H1 (cell line): ENCODE results near the gene GREB1L. TPM values are rescaled to one million over a fixed set of nuclear protein-coding genes. Genes with fewer than 3 reads are reported as not detected.

Source experiments
- CTCF ChIA-PET: fragments of 300-600 bp; sonication (Branson Sonifier 250); formaldehyde crosslinking; loops from one replicate; lab custom pipeline; 2021; ENCODE audit not compliant: partially characterized antibody; lab: Charles Lee
- POLR2A ChIA-PET: fragments of 300-600 bp; sonication (Branson Sonifier 250); formaldehyde crosslinking; loops from one replicate; lab custom pipeline; 2021; ENCODE audit warnings: inconsistent platforms; ENCODE audit not compliant: partially characterized antibody; lab: Charles Lee
- DNase-seq, 2 experiments: peaks; one replicate each; pipeline versions ENCODE4 v3.0.0 to v3.0.0-alpha.2; 2010 to 2022; ENCODE audit warnings: low spot score in 2 of 2, low read depth in 1 of 2, mixed read lengths in 1 of 2
- FAIRE-seq: peaks from 2 replicates; lab custom pipeline; 2011; peaks lifted over from hg19 to GRCh38; lab: Jason Lieb, UNC
- H2AFZ ChIP-seq: 2 replicates; pipeline ENCODE4 v1.8.1; 2012; ENCODE audit warnings: low read length, inconsistent platforms
- H2AK5ac ChIP-seq: 2 replicates; pipeline ENCODE4 v1.6.1; 2013; ENCODE audit warnings: low read depth, low read length
- H2BK120ac ChIP-seq: replicated peaks from 2 replicates; pipeline ENCODE3; 2013; ENCODE audit warnings: low read depth, low read length, inconsistent platforms
- H2BK12ac ChIP-seq: 2 replicates; pipeline ENCODE4 v1.6.1; 2013; ENCODE audit warnings: low read depth, low read length
- H2BK15ac ChIP-seq: 2 replicates; pipeline ENCODE4 v1.6.1; 2013; ENCODE audit warnings: low read length
- H2BK20ac ChIP-seq: 2 replicates; pipeline ENCODE4 v1.6.1; 2013; ENCODE audit warnings: low read length
- H2BK5ac ChIP-seq: 2 replicates; pipeline ENCODE4 v1.6.1; 2013; ENCODE audit warnings: low read depth, low read length
- H3K14ac ChIP-seq: 2 replicates; pipeline ENCODE4 v1.6.1; 2013; ENCODE audit warnings: inconsistent platforms; ENCODE audit not compliant: insufficient read length
- H3K18ac ChIP-seq: 2 replicates; pipeline ENCODE4 v1.6.1; 2013; ENCODE audit warnings: low read length; ENCODE audit errors: extremely low read depth
- H3K23ac ChIP-seq: 2 replicates; pipeline ENCODE4 v1.6.1; 2013; ENCODE audit warnings: inconsistent platforms; ENCODE audit not compliant: insufficient read length
- H3K23me2 ChIP-seq: 2 replicates; pipeline ENCODE4 v1.6.1; 2013; ENCODE audit warnings: low read depth, low read length
- H3K27ac ChIP-seq: 2 replicates; pipeline ENCODE4 v1.6.1; 2011; ENCODE audit warnings: low read depth, low read length, inconsistent platforms
- H3K27me3 ChIP-seq, 4 experiments: replicated peaks in 1 of 4; 1 replicate in 1 of 4; 2 replicates in 3 of 4; pipeline versions ENCODE4 v1.6.1 to v1.8.1; 2011 to 2013; ENCODE audit warnings: low read length in 3 of 4, mild to moderate bottlenecking in 3 of 4, inconsistent platforms in 2 of 4, mixed read lengths in 2 of 4, moderate library complexity in 1 of 4; ENCODE audit not compliant: control insufficient read depth in 3 of 4, insufficient read depth in 3 of 4; ENCODE audit errors: extremely low read depth in 1 of 4
- H3K36me3 ChIP-seq, 4 experiments: 2 replicates each; pipeline versions ENCODE4 v1.6.1 to v1.8.1; 2011 to 2013; ENCODE audit warnings: mild to moderate bottlenecking in 4 of 4, low read length in 3 of 4, moderate library complexity in 2 of 4, control low read depth in 1 of 4, inconsistent platforms in 1 of 4; ENCODE audit not compliant: insufficient read depth in 4 of 4, control insufficient read depth in 2 of 4
- H3K4ac ChIP-seq: replicated peaks from 2 replicates; pipeline ENCODE3; 2013; ENCODE audit warnings: low read length, low read depth, mixed read lengths, inconsistent platforms; ENCODE audit not compliant: insufficient read length
- H3K4me1 ChIP-seq, 4 experiments: replicated peaks in 1 of 4; 1 replicate in 1 of 4; 2 replicates in 3 of 4; pipeline versions ENCODE4 v1.6.1 to v1.8.1; 2011 to 2013; ENCODE audit warnings: low read length in 3 of 4, inconsistent platforms in 2 of 4, mixed read lengths in 1 of 4; ENCODE audit not compliant: insufficient read depth in 4 of 4, control insufficient read depth in 3 of 4
- H3K4me2 ChIP-seq, 2 experiments: 2 replicates each; pipeline versions ENCODE4 v1.6.1 to v1.8.1; 2011 to 2013; ENCODE audit warnings: low read depth in 2 of 2, low read length in 2 of 2, control low read depth in 1 of 2, inconsistent platforms in 1 of 2, mild to moderate bottlenecking in 1 of 2; ENCODE audit not compliant: insufficient read depth in 1 of 2
- H3K4me3 ChIP-seq, 4 experiments: fragments of 200-600, 300-600 bp in 1 of 4; sonication (generic), shearing (Covaris generic), sonication (Bioruptor Twin) in 1 of 4; 2 replicates each; pipeline versions ENCODE4 v1.5.1 to v1.8.1; 2011 to 2016; ENCODE audit warnings: low read length in 4 of 4, low read depth in 3 of 4, control low read depth in 2 of 4, inconsistent platforms in 2 of 4, mild to moderate bottlenecking in 2 of 4, mixed read lengths in 1 of 4, moderate library complexity in 1 of 4; ENCODE audit not compliant: insufficient read depth in 2 of 4; ENCODE audit errors: extremely low read depth in 1 of 4
- H3K56ac ChIP-seq: replicated peaks from 2 replicates; pipeline ENCODE3; 2013; ENCODE audit warnings: low read depth, mild to moderate bottlenecking, mixed read lengths, low read length, inconsistent platforms; ENCODE audit not compliant: insufficient read length
- H3K79me1 ChIP-seq: 2 replicates; pipeline ENCODE4 v1.6.1; 2013; ENCODE audit warnings: low read depth, low read length, control low read depth
- H3K79me2 ChIP-seq, 2 experiments: 2 replicates each; pipeline versions ENCODE4 v1.6.1 to v1.8.1; 2012 to 2013; ENCODE audit warnings: low read length in 2 of 2, mild to moderate bottlenecking in 2 of 2, inconsistent platforms in 1 of 2; ENCODE audit not compliant: insufficient read depth in 2 of 2, control insufficient read depth in 1 of 2
- H3K9ac ChIP-seq, 4 experiments: replicated peaks in 1 of 4; 1 replicate in 1 of 4; 2 replicates in 3 of 4; pipeline versions ENCODE4 v1.6.1 to v1.8.1; 2011 to 2013; ENCODE audit warnings: low read depth in 3 of 4, low read length in 3 of 4, control low read depth in 2 of 4, mild to moderate bottlenecking in 2 of 4, moderate library complexity in 2 of 4, inconsistent platforms in 1 of 4; ENCODE audit errors: extremely low read depth in 1 of 4
- H3K9me3 ChIP-seq, 2 experiments: 2 replicates each; pipeline versions ENCODE4 v1.6.1 to v1.8.1; 2012 to 2013; ENCODE audit warnings: mild to moderate bottlenecking in 2 of 2, moderate library complexity in 2 of 2, control low read depth in 1 of 2, inconsistent platforms in 1 of 2, low read depth in 1 of 2, low read length in 1 of 2, mixed read lengths in 1 of 2; ENCODE audit not compliant: insufficient read depth in 2 of 2
- H4K20me1 ChIP-seq, 2 experiments: replicated peaks in 1 of 2; 2 replicates each; pipeline versions ENCODE3 to v1.8.1; 2011 to 2013; ENCODE audit warnings: inconsistent platforms in 2 of 2, low read length in 2 of 2, mild to moderate bottlenecking in 1 of 2; ENCODE audit not compliant: insufficient read depth in 2 of 2, control insufficient read depth in 1 of 2
- H4K5ac ChIP-seq: 2 replicates; pipeline ENCODE4 v1.6.1; 2013; ENCODE audit warnings: low read length, low read depth, mixed read lengths, inconsistent platforms; ENCODE audit not compliant: insufficient read length
- H4K8ac ChIP-seq: 2 replicates; pipeline ENCODE4 v1.8.0; 2013; ENCODE audit warnings: mild to moderate bottlenecking, moderate library complexity, low read length, inconsistent platforms; ENCODE audit not compliant: insufficient read depth; ENCODE audit errors: extremely low read depth
- H4K91ac ChIP-seq: replicated peaks from 2 replicates; pipeline ENCODE3; 2013; ENCODE audit warnings: low read length, mixed read lengths, inconsistent platforms; ENCODE audit not compliant: insufficient read length
- RBBP5 ChIP-seq: IDR thresholded peaks from 2 replicates; pipeline ENCODE4 v1.7.1; 2012; ENCODE audit warnings: low read depth, mild to moderate bottlenecking, inconsistent platforms, low read length, moderate library complexity, borderline replicate concordance
- SAP30 ChIP-seq: fragments of 300-600 bp; sonication (generic); IDR thresholded peaks from 2 replicates; pipeline ENCODE4 v1.7.1; 2012; ENCODE audit warnings: low read length, moderate library complexity, mild to moderate bottlenecking, inconsistent platforms; ENCODE audit not compliant: insufficient read depth, insufficient replicate concordance
- YY1 ChIP-seq: IDR thresholded peaks from 2 replicates; pipeline ENCODE4 v1.6.1; 2011; ENCODE audit warnings: low read depth, mild to moderate bottlenecking, low read length
- WGBS, 2 experiments: shearing (Covaris generic) in 1 of 2; methylation state at CpG; one replicate each; pipeline versions ENCODE4 v1.1.6 to v1.1.7; 2013 to 2015; ENCODE audit warnings: low lambda C conversion rate in 2 of 2, mixed read lengths in 2 of 2, inconsistent platforms in 1 of 2, low coverage in 1 of 2, missing lambda C conversion rate in 1 of 2; ENCODE audit not compliant: insufficient replicate concordance in 2 of 2, insufficient coverage in 1 of 2, insufficient read length in 1 of 2; ENCODE audit errors: extremely low coverage in 1 of 2, missing lambda C conversion rate in 1 of 2; 5-methylcytosine and 5-hydroxymethylcytosine counted together
- polyA plus RNA-seq, 7 experiments: library from polyadenylated mRNA; depleted of rRNA in 3 of 7; stranded (reverse) in 5 of 7; unstranded in 2 of 7; fragments of >200 nt in 5 of 7; fragments of 200-250 nt in 2 of 7; gene quantifications; 1 replicate in 5 of 7; 2 replicates in 1 of 7; 4 replicates in 1 of 7; pipeline versions ENCODE4 v1.2.1 to v1.2.3, GENCODE V29; 2011 to 2013; ENCODE audit warnings: missing spikeins in 2 of 7, mixed read lengths in 2 of 7
- total RNA-seq: library from RNA; stranded (reverse); fragmentation: NEBNext Ultra II Directional; extraction: Animal tissue kit (Norgen Biotek cat#: 25700); gene quantifications from 2 replicates; pipeline ENCODE4 v1.2.1, GENCODE V29; 2021
- TF ChIP-seq, protein P1 (sequence below): IDR thresholded peaks from 2 replicates; pipeline ENCODE4 v1.6.1; 2012; ENCODE audit warnings: low read length, inconsistent platforms
- TF ChIP-seq, protein P2 (sequence below): IDR thresholded peaks from 2 replicates; pipeline ENCODE4 v1.6.1; 2012; ENCODE audit warnings: inconsistent platforms

Gene GREB1L
- total and polyA plus RNA-seq, 2 of the 8 experiments (the other 6 are each of a cell fraction or from before 2014, with no cell fraction given) = 0.34 to 1.6 TPM

DNA sequence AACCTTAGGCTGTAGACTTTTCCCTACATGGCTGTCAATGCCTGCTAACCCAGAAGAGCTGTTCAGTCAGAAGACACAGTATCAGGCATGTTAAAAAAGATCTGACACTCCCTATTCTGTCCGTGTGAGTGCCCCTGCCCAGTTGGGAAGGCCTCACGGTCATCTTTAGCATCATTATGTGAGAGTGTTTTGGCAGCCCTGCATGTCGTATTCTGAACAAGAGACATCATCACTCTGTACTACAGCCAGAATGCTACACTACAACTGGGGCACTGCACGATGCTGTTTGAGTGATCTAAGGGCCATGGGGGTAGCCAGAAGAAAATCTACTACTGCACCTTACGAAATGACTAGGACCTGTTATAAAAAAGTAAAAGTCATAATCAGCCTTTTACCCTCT lies 67.2 kb downstream of the GREB1L start:
- Histone ChIP-seq H2BK20ac (no peak overlapping the region), H3K9me3 (no peaks in the 10 kb centered on the region), H2BK5ac (no peak overlapping the region), H4K20me1 (no peaks in the 10 kb centered on the region), H3K36me3 (no peaks in the 10 kb centered on the region; a peak in 1 of 8 replicates), H3K4me1 (no peaks in the 10 kb centered on the region), H3K79me2 (no peaks in the 10 kb centered on the region), H3K23ac (no peak overlapping the region), H4K5ac (no peak overlapping the region), H4K8ac (no peak overlapping the region), H3K9ac (no peak overlapping the region), H3K27ac (no peak overlapping the region), H3K79me1 (no peaks in the 10 kb centered on the region), H2AK5ac (no peak overlapping the region), H2AFZ (no peak overlapping the region), H3K4ac (no peak overlapping the region), H4K91ac (no peak overlapping the region), H3K4me2 (no peak overlapping the region), H2BK120ac (no peak overlapping the region), H2BK15ac (no peak overlapping the region), H3K56ac (no peak overlapping the region), H3K18ac (no peak overlapping the region), H3K23me2 (no peaks in the 10 kb centered on the region), H2BK12ac (no peak overlapping the region), H3K27me3 (no peaks in the 10 kb centered on the region), H3K4me3 (no peak overlapping the region), H3K14ac (no peak overlapping the region)
- ChIA-PET CTCF (no interaction called here), POLR2A (no interaction called here)
- FAIRE-seq (no peak), DNase-seq (no peak)
- WGBS, 2 experiments = 88% methylated on average over 5 of the region's 5 CpGs; no CpG with 5 or more reads in 1 of the 2 experiments
- TF ChIP-seq YY1 = no peak
- TF ChIP-seq RBBP5 = no peak
- TF ChIP-seq, protein P1, sequence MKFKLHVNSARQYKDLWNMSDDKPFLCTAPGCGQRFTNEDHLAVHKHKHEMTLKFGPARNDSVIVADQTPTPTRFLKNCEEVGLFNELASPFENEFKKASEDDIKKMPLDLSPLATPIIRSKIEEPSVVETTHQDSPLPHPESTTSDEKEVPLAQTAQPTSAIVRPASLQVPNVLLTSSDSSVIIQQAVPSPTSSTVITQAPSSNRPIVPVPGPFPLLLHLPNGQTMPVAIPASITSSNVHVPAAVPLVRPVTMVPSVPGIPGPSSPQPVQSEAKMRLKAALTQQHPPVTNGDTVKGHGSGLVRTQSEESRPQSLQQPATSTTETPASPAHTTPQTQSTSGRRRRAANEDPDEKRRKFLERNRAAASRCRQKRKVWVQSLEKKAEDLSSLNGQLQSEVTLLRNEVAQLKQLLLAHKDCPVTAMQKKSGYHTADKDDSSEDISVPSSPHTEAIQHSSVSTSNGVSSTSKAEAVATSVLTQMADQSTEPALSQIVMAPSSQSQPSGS = no peak
- TF ChIP-seq SAP30 = no peak
- TF ChIP-seq, protein P2, sequence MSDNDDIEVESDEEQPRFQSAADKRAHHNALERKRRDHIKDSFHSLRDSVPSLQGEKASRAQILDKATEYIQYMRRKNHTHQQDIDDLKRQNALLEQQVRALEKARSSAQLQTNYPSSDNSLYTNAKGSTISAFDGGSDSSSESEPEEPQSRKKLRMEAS = no peak
